ENCODE measurements around the gene DSTYK. TPM values are rescaled to one million over a fixed set of nuclear protein-coding genes. Genes with fewer than 3 reads are reported as not detected.

The DSTYK gene
- total RNA-seq, 1 donor from 2014 or later, result 9.6 TPM

GRCh38 chr1:205109269-205109668 is 102.2 kb downstream of the DSTYK start:
- no peaks in the 10 kb centered on the region for H3K9me3 Mint-ChIP-seq
- ATAC-seq (ENCODE audit: low read depth) (no peak), DNase-seq (no peak)
- H3K36me3 Mint-ChIP-seq (ENCODE audit: low read depth), result peaks cover 63% of the 10 kb centered on the region
- peaks cover 21% of the 10 kb centered on the region for H3K4me1 Mint-ChIP-seq
- H3K27ac Mint-ChIP-seq, result no peak overlapping the region
- no peak overlapping the region for H3K4me3 Mint-ChIP-seq
- no peaks in the 10 kb centered on the region for H3K27me3 Mint-ChIP-seq
- TF ChIP-seq, protein P1, sequence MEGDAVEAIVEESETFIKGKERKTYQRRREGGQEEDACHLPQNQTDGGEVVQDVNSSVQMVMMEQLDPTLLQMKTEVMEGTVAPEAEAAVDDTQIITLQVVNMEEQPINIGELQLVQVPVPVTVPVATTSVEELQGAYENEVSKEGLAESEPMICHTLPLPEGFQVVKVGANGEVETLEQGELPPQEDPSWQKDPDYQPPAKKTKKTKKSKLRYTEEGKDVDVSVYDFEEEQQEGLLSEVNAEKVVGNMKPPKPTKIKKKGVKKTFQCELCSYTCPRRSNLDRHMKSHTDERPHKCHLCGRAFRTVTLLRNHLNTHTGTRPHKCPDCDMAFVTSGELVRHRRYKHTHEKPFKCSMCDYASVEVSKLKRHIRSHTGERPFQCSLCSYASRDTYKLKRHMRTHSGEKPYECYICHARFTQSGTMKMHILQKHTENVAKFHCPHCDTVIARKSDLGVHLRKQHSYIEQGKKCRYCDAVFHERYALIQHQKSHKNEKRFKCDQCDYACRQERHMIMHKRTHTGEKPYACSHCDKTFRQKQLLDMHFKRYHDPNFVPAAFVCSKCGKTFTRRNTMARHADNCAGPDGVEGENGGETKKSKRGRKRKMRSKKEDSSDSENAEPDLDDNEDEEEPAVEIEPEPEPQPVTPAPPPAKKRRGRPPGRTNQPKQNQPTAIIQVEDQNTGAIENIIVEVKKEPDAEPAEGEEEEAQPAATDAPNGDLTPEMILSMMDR (IDR thresholded peaks at IDR 0.05), result no peak
- ChIA-PET CTCF (interaction anchor here (1.2 to 1.5 kb wide), 3 partner anchors 12 to 147 kb away, joined by 3 to 5 read pairs (median 3); no protein-coding TSS in a partner anchor), POLR2A (interaction anchor here (1.4 kb wide), 1 partner anchor 13 kb away, joined by 4 read pairs; the partner anchor contains the start of gene RBBP5)
- intact Hi-C loops (cut with micrococcal nuclease), result loop anchor here (5.0 kb wide), 1 partner anchor 33 kb away; no protein-coding TSS in a partner anchor

- no peak for DNase-seq
- TF ChIP-seq, protein P1 (IDR thresholded peaks at IDR 0.05), result no peak
- ATAC-seq (ENCODE audit: low read depth), result no peak
- H3K4me3 Mint-ChIP-seq, result no peak overlapping the region
- no peak overlapping the region for H3K27ac Mint-ChIP-seq
- ChIA-PET CTCF (no interaction called here), POLR2A (no interaction called here)
- intact Hi-C loops (cut with micrococcal nuclease), result loop anchor here (5.0 kb wide), 1 partner anchor 34 kb away; no protein-coding TSS in a partner anchor
- peaks cover 65% of the 10 kb centered on the region for H3K36me3 Mint-ChIP-seq (ENCODE audit: low read depth)
- H3K4me1 Mint-ChIP-seq, result peaks cover 21% of the 10 kb centered on the region
- H3K27me3 Mint-ChIP-seq, result no peaks in the 10 kb centered on the region
- H3K9me3 Mint-ChIP-seq, result no peaks in the 10 kb centered on the region
These were observed 103.0 kb downstream of the DSTYK start for GRCh38 chr1:205108464-205108863.

- H3K36me3 Mint-ChIP-seq (ENCODE audit: low read depth), result peaks cover 70% of the 10 kb centered on the region
- CTCF ChIA-PET, result no interaction called here
- no peaks in the 10 kb centered on the region for H3K9me3 Mint-ChIP-seq
- DNase-seq, result no peak
- TF ChIP-seq, protein P1 (IDR thresholded peaks at IDR 0.05), result no peak
- H3K4me1 Mint-ChIP-seq, result peaks cover 19% of the 10 kb centered on the region
- H3K4me3 Mint-ChIP-seq, result no peak overlapping the region
- no peaks in the 10 kb centered on the region for H3K27me3 Mint-ChIP-seq
- intact Hi-C loops (cut with micrococcal nuclease), result loop anchor here (5.0 kb wide), 1 partner anchor 35 kb away; no protein-coding TSS in a partner anchor
- POLR2A ChIA-PET, result no interaction called here
- H3K27ac Mint-ChIP-seq, result no peak overlapping the region
- ATAC-seq (ENCODE audit: low read depth), result no peak
These were observed 104.2 kb downstream of the DSTYK start for GRCh38 chr1:205107327-205107726.

DNA sequence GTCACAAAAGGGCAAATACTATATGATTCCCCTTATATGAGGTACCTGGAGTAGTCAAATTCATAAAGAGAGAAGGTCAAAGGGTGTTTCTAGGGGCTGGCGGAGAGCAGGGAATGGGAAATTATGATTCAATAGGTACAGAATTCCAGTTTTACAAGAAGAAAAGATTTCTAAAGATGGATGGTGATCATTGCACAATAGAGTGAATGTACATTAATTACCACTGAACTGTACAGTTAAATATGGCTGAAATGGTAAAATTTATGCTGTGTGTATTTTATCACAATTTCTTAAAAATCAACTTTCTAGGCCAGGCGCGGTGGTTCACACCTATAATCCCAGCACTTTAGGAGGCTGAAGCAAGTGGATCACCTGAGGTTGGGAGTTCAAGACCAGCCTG is 109.1 kb downstream of the DSTYK start:
- Mint-ChIP-seq H3K4me1 (no peaks in the 10 kb centered on the region), H3K27ac (no peak overlapping the region), H3K36me3 (ENCODE audit: low read depth) (peaks cover 92% of the 10 kb centered on the region), H3K4me3 (no peak overlapping the region), H3K9me3 (no peaks in the 10 kb centered on the region), H3K27me3 (no peaks in the 10 kb centered on the region)
- no peak for ATAC-seq (ENCODE audit: low read depth)
- CTCF ChIA-PET, result interaction anchor here (1.0 kb wide), 1 partner anchor 39 kb away, joined by 3 read pairs; no protein-coding TSS in a partner anchor
- intact Hi-C loops (cut with micrococcal nuclease), result no loop called here
- TF ChIP-seq, protein P1 (IDR thresholded peaks at IDR 0.05), result no peak
- no peak for DNase-seq
- POLR2A ChIA-PET, result no interaction called here

DNA sequence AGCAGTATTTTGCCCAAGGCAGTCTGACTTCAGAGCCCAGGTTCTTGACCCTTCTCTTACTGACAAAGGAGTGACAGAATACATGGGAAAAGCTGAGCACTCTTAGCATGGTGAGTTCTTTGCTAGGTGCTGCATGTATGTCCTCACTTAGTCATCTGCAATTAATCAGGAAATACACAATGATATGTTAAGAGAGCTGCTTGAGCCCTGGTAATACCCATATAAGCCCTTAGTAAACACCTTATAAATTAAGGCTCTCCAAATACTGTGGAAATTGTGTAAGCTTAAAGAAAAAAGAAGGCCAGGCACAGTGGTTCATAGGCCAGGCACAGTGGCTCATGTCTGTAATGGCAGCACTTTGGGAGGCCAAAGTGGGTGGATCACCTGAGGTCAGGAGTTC is 113.3 kb downstream of the DSTYK start:
- CTCF ChIA-PET, result no interaction called here
- POLR2A ChIA-PET, result no interaction called here
- Mint-ChIP-seq H3K4me3 (no peak overlapping the region), H3K9me3 (no peaks in the 10 kb centered on the region), H3K27me3 (no peaks in the 10 kb centered on the region), H3K36me3 (ENCODE audit: low read depth) (peaks cover 92% of the 10 kb centered on the region), H3K27ac (no peak overlapping the region), H3K4me1 (no peaks in the 10 kb centered on the region)
- intact Hi-C loops (cut with micrococcal nuclease), result no loop called here
- TF ChIP-seq, protein P1 (IDR thresholded peaks at IDR 0.05), result no peak
- DNase-seq (no peak), ATAC-seq (ENCODE audit: low read depth) (no peak)
